ENCODE results near the gene MYADML2. TPM values are rescaled to one million over a fixed set of nuclear protein-coding genes. Genes with fewer than 3 reads are reported as not detected.

MYADML2 gene
- total RNA-seq, 1 donor from 2014 or later, result not detected

GRCh38 chr17:81931189-81931556, 15.9 kb downstream of the MYADML2 start:
- no peak for DNase-seq (ENCODE audit: low spot score)

GRCh38 chr17:81930142-81931125, 16.6 kb downstream of the MYADML2 start:
- DNase-seq (ENCODE audit: low spot score), result no peak

More at GRCh38 chr17:81931189-81931556, 15.9 kb downstream of the MYADML2 start:
- no peak overlapping the region for H3K27ac Mint-ChIP-seq (ENCODE audit: unreplicated experiment)
- H3K4me1 Mint-ChIP-seq (ENCODE audit: unreplicated experiment), result peaks cover 8% of the 10 kb centered on the region
- peaks cover 5% of the 10 kb centered on the region for H3K36me3 Mint-ChIP-seq (ENCODE audit: low read depth, unreplicated experiment)
- TF ChIP-seq, protein P1, sequence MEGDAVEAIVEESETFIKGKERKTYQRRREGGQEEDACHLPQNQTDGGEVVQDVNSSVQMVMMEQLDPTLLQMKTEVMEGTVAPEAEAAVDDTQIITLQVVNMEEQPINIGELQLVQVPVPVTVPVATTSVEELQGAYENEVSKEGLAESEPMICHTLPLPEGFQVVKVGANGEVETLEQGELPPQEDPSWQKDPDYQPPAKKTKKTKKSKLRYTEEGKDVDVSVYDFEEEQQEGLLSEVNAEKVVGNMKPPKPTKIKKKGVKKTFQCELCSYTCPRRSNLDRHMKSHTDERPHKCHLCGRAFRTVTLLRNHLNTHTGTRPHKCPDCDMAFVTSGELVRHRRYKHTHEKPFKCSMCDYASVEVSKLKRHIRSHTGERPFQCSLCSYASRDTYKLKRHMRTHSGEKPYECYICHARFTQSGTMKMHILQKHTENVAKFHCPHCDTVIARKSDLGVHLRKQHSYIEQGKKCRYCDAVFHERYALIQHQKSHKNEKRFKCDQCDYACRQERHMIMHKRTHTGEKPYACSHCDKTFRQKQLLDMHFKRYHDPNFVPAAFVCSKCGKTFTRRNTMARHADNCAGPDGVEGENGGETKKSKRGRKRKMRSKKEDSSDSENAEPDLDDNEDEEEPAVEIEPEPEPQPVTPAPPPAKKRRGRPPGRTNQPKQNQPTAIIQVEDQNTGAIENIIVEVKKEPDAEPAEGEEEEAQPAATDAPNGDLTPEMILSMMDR (IDR thresholded peaks at IDR 0.05; ENCODE audit: unreplicated experiment), result no peak
- no peaks in the 10 kb centered on the region for H3K9me3 Mint-ChIP-seq (ENCODE audit: unreplicated experiment)
- H3K4me3 Mint-ChIP-seq (ENCODE audit: unreplicated experiment), result no peak overlapping the region
- H3K27me3 Mint-ChIP-seq (ENCODE audit: unreplicated experiment), result peaks cover 19% of the 10 kb centered on the region

DNA sequence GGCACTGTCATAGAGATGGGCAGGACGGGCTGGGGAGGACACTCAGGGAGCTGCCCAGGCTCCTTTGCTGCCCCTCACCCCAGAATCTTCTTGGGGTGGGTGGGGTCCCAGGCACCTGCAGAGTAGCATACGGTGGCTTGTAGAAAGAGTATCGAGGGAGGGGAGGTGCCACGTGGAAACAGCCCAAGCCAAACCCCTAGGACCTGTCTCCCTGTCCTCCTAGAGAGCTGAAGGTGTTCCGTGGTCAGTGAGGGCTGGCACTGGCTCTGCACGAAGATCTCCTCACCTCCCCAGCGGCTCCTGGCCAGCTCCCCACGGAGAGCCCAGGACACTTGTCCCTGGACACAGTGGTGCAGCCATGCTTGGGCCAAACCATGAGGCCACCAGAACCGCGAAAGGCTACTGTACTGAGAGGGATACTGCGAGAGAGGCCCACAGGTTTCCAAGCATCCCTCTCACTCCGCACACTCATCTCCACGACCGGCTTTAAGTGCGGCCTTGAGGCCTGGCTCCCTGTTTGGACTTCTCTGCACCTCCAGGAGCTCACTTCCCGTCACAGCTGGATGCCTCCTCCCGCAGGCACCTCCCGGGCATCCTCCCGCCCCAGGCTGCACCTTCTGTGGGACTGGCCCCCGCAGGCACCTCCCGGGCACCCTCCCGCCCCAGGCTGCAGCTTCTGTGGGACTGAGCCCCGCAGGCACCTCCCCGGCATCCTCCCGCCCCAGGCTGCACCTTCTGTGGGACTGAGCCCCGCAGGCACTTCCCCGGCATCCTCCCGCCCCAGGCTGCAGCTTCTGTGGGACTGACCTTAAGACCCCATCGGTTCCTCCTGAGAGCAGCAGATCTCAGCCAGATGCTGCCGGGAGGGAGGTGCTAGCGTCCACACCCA, 17.5 kb downstream of the MYADML2 start:
- Mint-ChIP-seq H3K4me3 (ENCODE audit: unreplicated experiment) (no peak overlapping the region), H3K4me1 (ENCODE audit: unreplicated experiment) (peaks cover 9% of the 10 kb centered on the region), H3K9me3 (ENCODE audit: unreplicated experiment) (no peaks in the 10 kb centered on the region), H3K27ac (ENCODE audit: unreplicated experiment) (no peak overlapping the region), H3K36me3 (ENCODE audit: low read depth, unreplicated experiment) (peaks cover 5% of the 10 kb centered on the region), H3K27me3 (ENCODE audit: unreplicated experiment) (peaks cover 19% of the 10 kb centered on the region)
- TF ChIP-seq, protein P1 (IDR thresholded peaks at IDR 0.05; ENCODE audit: unreplicated experiment), result no peak
- no peak for DNase-seq (ENCODE audit: low spot score)

More at GRCh38 chr17:81930142-81931125, 16.6 kb downstream of the MYADML2 start:
- H3K9me3 Mint-ChIP-seq (ENCODE audit: unreplicated experiment), result no peaks in the 10 kb centered on the region
- TF ChIP-seq, protein P1 (IDR thresholded peaks at IDR 0.05; ENCODE audit: unreplicated experiment), result no peak
- H3K27me3 Mint-ChIP-seq (ENCODE audit: unreplicated experiment), result peaks cover 22% of the 10 kb centered on the region
- peaks cover 5% of the 10 kb centered on the region for H3K36me3 Mint-ChIP-seq (ENCODE audit: low read depth, unreplicated experiment)
- H3K27ac Mint-ChIP-seq (ENCODE audit: unreplicated experiment), result no peak overlapping the region
- peaks cover 9% of the 10 kb centered on the region for H3K4me1 Mint-ChIP-seq (ENCODE audit: unreplicated experiment)
- H3K4me3 Mint-ChIP-seq (ENCODE audit: unreplicated experiment), result no peak overlapping the region

DNA sequence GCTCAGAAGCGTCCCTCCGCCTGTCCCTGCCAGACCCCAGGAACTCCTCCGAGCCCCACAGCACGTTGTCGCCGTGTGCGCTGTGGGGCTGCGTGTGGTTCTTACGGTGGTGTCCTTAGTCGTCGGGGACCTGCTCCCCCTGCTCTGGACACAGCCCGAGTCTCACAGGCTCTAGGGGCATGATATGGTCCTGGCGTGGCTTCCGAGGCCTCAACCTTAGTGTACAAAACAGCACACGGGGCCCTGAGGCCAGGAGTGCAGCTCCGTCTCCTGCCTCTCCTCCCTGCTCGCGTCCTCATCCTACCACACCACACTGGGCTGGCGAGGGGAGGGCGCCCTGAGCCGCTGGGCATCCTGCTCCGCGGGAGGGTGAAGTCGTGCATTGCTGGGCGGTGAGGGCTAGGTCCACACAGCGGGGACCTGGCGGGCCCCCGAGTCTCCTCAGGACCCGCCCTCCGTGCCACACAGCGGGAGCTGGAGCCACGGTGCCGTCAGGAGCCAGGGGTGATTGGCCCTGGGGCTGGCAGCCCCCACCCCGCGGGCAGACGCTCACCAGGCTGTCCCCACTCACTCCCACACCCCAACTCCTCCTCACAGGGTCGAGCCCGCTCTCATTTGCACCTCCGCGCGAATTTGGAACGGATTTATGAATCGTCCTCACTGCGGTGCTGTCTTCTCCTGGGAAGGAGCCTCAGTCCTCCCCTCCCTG, 18.3 kb downstream of the MYADML2 start:
- H3K36me3 Mint-ChIP-seq (ENCODE audit: low read depth, unreplicated experiment), result peaks cover 5% of the 10 kb centered on the region
- H3K4me1 Mint-ChIP-seq (ENCODE audit: unreplicated experiment), result peaks cover 13% of the 10 kb centered on the region
- no peak for DNase-seq (ENCODE audit: low spot score)
- H3K27me3 Mint-ChIP-seq (ENCODE audit: unreplicated experiment), result peaks cover 21% of the 10 kb centered on the region
- H3K9me3 Mint-ChIP-seq (ENCODE audit: unreplicated experiment), result no peaks in the 10 kb centered on the region
- H3K27ac Mint-ChIP-seq (ENCODE audit: unreplicated experiment), result no peak overlapping the region
- TF ChIP-seq, protein P1 (IDR thresholded peaks at IDR 0.05; ENCODE audit: unreplicated experiment), result no peak
- peak overlapping the region; percentile 37 for H3K4me3 Mint-ChIP-seq (ENCODE audit: unreplicated experiment)

Data from endothelial cell (in vitro differentiated cells).